Heart left ventricle (tissue), 13 donors: ENCODE measurements around the gene CYTH1.

ENCODE experiments used
- CTCF ChIP-seq, 12 donors: fragments of 200-600 bp; sonication (generic) in 4 of 12; IDR thresholded peaks; one replicate each; pipeline versions ENCODE4 v1.5.0 to v1.8.0; 2018 to 2022; ENCODE audit warnings: antibody characterized with exemption in 12 of 12, mild to moderate bottlenecking in 5 of 12
- POLR2A ChIP-seq, 2 donors: fragments of 450-650 bp; IDR thresholded peaks; one replicate each; pipeline ENCODE4 v1.6.1; 2017; ENCODE audit warnings: antibody characterized with exemption in 2 of 2, mild to moderate bottlenecking in 2 of 2, moderate library complexity in 2 of 2
- donor health status: ischemic (EF 13 %, LVEDD 7.1; RV severe dilation, severe dysfunction).
- donor health status: DM: no; HTN: yes; CAD: no.
- donor health status: DM: no; HTN: no; CAD: no.
- donor health status: ischemic (EF 25% LVEDD 6.9; RV normal size, moderate dysfunction).
- donor health status: ischemic (EF 25% LVEDD 5.7; RV mildly dilated, moderate dysfunction).
- donor health status: ischemic (EF 35%, LVEDD 5.7; RV mildly dilated, moderate dysfunction).
- donor health status: nonischemic (EF 11% LVEDD 7.7; RV severe dilation, severe dysfunction).
- donor health status: DM: yes; HTN: yes; CAD: no.
- donor health status: PGD.
- donor health status: ischemic (EF 29% LVEDD 5.4; RV normal size, mild dysfunction).
- donor health status: nonischemic (EF 23%, LVEDD 6.1; RV moderate dilation, normal function).

- no peak for TF ChIP-seq CTCF (IDR thresholded peaks at IDR 0.05)
- TF ChIP-seq POLR2A (IDR thresholded peaks at IDR 0.05): no peak
These were observed 36.9 kb upstream of the CYTH1 start for GRCh38 chr17:78818932-78819331.
